Activated gamma-delta T cell treated with Interleukin-2 at 50 U/mL for 16 hours (primary cell): ENCODE data around the gene IL16.

ENCODE experiments used
- DNase-seq: peaks from one replicate; pipeline ENCODE4 v3.0.0-alpha.2; 2020

Gene IL16

DNA sequence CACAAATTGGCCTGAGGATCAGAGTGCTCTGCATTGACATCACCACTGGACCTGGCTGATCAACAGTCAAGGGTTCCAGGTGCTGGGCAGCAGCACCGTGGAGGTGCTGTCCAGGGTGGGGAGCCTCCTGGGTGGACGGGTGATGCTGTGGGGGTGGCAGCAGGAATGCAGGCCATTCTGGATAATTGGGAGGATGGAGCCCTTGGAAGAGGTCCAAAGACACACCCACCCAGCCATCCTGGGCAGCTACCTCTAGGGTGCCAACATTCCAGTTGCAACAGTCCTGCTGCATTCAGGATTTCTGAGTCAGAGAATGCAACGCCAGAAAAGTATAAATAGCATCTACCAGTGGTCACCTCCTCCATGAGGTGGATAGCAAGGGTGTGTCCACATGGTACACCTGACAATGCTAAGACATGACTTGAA lies 100.5 kb downstream of the IL16 start:
- DNase-seq = no peak

DNA sequence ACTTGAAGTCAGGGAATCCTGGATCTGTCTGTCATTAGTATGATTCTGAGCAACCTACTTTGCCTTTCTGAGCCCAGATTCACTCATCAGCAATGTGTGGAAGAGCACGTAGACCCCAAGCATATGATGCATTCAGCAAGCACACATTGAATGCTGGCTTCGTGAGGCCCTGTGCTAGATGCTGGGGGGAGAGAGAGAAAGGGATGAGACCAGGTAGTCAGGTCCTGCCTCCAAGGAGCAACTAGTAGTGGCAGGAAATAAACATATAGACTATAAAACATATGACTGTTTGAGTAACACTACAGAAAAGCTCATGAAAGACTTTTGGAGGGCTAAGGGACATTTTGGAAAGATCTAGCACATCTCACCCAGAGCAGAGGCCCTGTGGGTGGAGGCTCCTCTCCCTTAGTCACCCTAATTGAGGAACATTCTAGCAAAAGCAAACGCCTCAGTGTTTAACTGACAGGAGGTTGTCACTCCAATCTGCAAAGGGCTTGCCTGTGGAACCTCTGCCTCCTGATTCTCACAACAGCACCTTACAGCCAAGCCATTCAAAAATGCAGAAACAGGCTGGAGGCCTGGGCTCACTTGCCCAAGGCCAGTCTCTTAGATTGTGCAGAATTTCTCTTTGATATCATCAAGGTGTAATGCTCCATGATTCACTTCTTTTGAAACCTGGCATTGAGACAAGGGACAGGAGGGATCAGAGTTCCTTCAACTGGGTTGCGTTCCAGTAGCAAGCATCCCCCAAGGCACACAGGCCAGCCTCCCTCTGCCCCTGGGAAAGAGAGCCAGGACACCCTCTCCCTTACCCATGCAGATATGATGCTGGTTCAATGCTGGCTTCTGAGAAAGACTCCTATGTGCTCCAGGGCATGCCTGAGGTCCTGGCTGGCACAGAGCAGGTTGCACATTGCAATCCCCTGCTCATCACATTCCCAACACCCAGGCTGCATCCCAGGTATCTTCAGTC lies 101.2 kb downstream of the IL16 start:
- no peak for DNase-seq

DNA sequence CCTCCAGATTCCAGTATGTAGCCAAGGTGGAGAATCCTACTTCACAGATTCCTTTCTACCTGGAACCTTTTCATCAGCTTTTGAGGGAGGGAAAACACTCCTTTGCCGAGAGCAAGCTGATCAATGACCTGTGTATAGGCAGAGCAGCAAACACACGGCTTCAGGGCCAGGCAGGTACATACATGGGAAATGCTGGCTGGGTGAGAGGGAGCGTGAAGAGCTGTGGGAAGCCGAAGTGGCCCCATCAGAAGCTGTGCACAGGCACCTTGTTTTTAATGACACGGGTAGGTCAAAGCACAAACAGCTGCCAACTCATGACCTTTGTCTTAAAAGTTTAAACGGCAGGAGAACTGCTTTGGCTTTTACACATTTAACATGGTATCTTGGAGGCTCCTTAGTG lies 101.9 kb downstream of the IL16 start:
- no peak for DNase-seq

DNA sequence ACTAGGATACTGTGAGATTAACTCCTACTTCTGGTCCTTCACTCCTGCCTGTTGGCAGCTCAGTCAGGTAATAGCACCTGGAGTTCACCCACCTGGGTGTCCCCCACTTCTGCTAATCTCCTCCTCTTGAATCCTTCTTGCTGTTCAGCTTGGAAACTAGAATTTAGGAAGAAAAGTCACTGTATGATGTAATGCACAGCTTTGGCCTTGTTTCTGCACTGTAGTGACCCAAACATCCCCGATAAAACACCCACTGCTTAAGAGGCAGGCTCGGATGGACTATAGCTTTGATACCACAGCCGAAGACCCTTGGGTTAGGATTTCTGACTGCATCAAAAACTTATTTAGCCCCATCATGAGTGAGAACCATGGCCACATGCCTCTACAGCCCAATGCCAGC lies 102.5 kb downstream of the IL16 start:
- no peak for DNase-seq

DNA sequence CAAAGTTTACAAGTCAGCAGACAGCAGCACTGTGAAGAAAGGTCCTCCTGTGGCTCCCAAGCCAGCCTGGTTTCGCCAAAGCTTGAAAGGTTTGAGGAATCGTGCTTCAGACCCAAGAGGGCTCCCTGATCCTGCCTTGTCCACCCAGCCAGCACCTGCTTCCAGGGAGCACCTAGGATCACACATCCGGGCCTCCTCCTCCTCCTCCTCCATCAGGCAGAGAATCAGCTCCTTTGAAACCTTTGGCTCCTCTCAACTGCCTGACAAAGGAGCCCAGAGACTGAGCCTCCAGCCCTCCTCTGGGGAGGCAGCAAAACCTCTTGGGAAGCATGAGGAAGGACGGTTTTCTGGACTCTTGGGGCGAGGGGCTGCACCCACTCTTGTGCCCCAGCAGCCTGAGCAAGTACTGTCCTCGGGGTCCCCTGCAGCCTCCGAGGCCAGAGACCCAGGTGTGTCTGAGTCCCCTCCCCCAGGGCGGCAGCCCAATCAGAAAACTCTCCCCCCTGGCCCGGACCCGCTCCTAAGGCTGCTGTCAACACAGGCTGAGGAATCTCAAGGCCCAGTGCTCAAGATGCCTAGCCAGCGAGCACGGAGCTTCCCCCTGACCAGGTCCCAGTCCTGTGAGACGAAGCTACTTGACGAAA lies 103.1 kb downstream of the IL16 start:
- no peak for DNase-seq

DNA sequence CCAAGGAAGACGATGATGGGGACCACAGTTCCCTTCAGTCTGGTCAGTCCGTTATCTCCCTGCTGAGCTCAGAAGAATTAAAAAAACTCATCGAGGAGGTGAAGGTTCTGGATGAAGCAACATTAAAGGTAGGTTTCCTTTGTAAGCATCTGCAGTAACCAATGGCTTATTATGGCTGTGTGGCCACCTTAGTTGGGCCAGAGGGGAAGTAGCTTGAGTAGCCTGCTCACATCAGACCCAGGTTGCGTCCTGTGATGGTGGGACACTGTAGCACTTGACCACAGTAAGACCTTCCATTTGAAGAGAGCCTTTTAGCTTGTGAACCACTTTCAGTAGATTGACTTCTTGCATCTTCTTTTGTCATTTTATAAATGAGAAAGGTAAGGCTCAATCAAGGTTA lies 104.7 kb downstream of the IL16 start:
- DNase-seq = no peak

DNA sequence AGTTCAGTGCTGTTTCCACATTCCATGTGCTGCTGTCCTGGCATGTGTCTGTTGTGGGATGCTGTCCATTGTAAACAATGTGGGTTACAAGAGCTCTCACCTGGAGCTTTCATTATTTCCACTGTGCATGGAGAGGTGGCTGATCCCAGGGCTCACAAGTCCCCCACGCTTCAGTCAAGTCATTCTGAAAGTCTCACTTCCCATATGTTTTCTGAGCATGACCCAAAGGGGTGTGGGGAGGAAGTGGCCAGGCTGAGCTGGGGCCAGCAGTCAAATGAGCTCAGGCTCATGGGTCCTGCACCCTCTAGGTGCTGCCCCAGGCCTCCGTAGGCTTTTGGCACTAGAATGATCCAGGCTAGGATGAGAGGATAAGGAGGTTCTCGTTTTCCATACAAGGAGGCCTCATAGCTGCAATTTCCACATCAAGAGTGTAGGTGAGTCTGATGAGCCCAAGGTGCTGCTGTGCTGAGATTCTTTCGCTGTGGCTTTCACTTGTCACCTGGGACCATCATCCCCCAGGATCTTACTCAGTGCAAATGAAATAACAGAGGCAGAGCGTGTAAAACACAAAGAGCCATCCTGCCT lies 105.2 kb downstream of the IL16 start:
- no peak for DNase-seq

DNA sequence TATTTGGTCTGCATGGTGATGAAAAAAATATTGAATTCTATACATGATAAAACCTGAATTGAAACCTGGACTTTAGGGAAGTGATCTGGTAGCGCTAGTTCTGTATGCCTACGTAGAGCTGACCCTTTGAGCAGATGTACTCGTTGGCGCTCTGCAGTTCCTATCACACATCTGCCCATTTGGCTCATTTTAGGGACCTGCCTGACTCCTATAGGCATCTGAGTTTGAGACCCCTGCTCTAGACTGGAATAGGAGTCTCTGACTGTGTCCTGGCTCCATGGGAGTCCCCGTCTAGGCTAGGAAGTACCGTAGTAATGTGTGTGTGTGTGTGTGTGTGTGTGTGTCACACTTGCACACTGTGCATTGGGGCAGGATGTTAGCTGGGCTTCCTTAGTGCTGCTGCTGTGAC lies 106.0 kb downstream of the IL16 start:
- peak; percentile 16 for DNase-seq

DNA sequence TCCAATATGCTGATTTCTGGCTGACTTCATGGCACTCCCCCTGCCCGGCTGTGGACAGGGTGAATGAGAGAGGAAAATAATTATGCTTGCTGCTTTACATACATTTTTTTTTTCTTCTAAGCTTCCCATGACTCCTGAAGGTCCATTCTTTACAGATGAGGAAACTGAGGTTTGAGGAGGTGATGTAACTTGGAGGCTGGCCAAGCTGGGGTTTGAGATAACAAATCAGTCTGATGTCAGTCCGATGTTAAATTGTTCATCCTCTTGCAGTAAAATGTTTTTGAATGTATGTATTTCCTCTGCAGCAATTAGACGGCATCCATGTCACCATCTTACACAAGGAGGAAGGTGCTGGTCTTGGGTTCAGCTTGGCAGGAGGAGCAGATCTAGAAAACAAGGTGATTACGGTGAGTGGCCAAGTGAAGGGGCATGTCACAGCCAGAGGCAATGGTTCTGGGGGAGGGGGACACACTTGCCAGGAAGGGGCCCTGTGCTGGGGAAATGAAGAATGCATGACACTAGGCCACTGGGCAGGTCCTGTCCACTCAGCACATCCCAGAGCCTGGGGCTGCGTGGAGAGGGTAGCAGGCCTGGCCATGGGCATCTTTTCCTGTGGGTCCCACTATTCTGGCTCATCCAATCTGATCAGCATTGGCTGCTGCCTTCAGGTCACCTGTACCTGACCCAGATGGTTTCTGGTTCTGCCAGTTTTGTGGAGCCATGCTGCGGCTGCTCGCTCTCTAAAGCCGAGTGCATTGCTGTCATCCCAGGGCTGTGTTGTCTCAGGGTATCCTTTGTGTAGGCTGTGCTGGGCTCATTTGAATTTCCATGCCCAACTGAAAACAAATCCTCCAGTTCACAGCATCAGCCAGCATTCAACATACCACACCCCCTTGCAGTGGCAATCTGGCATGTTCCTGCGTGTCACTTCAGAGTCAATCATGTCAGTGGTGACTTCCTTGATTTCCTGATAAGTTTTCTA lies 106.9 kb downstream of the IL16 start:
- DNase-seq = no peak

DNA sequence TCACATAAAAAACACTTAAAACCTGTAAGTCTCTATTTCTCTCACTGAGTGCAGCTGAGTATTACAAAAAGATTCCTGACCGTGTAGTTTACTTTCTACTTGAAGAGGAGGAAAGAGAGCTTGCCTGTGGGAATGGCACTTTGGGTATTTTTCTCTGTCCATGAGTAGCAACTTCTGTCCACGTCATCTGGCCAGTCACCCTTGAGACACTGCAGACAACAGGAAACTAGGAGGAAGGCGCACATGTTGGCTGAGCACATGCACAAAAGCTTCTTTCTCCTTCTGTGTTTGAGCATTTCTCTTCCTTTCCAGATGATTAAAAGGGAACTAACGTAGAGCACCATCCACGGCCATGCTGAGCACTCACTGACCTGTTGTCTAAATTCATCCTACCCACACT lies 107.5 kb downstream of the IL16 start:
- no peak for DNase-seq

DNA sequence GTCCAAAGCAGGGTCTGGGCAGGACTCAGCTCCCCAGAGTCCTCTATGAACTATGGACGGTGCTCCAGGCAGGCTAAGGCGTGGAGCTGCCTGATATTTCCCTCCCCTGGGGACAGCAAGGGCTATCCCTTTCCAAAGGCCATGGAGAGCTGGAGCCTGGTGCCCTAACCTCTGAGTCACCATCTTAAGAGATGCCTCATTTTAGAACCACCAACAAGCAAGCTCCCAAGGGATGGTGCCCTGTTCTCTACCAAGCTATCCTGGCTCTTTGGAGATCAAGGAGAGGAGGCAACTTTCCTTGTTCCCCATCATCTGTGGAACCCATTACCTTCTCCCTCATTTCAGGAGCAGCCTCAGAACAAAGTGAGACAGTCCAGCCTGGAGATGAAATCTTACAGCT lies 111.6 kb downstream of the IL16 start:
- no peak for DNase-seq

DNA sequence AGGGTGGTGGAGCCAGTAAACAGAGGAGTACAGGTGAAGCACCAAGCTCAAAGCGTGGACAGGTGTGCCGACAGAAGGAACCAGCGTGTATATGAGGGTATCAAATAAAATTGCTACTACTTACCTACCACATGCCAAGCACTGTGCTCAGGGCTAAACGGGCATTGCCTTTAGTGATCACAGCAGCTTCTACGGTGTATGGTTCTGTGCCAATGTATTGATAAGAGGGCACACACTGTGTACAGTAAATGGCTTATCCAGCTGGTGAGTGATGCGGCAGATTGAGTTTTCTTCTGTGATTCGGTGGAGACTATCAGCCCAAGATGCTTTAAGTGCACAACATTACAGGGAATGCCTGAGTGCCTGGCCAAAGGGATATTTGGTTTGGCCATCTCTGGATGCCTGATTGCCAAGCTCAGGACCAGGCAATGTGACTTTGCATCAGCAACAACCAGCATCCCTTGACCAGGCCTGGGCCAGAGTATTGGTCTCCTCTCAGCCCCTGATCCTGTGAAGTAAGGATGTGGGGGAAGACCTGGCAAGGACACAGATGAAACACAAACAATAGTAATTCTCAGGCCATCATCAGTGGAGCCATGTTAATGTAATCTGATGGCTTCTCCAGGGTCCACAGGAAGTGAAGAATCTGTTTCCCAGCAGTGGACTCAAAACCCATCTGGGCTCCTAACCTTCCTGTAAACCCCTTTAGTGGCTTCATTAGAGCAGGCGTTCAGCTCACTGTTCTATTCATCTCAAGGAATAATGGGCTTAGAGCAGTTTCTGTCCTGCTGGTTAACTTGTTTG lies 113.2 kb downstream of the IL16 start:
- DNase-seq = no peak

DNA sequence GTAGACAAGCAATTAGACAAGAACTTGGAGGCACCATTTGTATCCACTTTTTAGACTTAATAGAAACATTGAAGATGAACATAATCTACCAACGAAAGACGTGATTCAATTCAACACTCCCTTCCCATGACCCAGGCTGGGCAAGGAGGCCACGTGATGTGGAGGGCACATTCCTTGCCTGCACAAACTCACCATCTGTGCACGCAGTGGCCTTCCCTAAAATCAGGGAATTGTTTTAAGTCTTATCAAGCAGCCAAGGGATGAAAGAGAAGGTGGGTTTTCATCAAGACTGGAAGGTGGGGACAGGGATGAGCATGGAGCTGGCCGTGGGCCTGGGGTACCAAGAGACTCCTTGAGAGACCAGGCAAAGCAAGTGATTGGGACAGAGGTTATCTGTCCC lies 113.8 kb downstream of the IL16 start:
- no peak for DNase-seq

DNA sequence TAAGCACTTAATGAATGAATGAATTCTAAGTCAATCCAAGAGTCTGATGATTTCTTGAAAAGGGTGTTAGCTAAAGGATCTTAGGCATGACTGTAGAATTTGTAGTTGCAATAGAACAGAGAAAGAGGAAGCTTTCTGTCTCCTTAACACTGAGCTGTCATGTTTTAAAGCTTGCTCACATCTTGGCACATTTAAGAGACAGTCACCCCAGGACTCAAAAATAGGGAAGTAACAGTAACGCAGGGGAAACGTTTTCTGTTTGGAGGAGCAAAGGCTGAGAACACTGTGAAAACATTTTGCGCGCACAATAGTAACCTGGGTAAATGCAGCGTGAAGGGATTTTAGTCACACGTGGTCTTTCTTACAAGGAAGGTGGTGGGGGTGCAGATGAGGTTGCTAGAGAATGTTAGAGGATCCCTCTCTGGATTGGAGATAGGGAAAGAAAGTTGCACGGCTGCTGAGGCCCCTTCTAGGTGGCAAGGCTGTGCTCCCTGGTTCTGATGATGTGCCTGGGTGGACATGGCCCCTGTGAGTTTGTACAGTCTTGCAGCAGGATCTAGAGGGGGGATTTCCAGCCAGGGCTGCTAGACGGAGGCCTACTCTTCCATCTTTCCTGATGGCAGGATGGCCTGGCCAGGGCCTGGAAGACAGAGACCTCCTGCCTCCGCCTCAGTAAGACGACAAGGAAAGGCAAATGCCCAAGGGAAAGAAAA lies 115.2 kb downstream of the IL16 start:
- DNase-seq = no peak

DNA sequence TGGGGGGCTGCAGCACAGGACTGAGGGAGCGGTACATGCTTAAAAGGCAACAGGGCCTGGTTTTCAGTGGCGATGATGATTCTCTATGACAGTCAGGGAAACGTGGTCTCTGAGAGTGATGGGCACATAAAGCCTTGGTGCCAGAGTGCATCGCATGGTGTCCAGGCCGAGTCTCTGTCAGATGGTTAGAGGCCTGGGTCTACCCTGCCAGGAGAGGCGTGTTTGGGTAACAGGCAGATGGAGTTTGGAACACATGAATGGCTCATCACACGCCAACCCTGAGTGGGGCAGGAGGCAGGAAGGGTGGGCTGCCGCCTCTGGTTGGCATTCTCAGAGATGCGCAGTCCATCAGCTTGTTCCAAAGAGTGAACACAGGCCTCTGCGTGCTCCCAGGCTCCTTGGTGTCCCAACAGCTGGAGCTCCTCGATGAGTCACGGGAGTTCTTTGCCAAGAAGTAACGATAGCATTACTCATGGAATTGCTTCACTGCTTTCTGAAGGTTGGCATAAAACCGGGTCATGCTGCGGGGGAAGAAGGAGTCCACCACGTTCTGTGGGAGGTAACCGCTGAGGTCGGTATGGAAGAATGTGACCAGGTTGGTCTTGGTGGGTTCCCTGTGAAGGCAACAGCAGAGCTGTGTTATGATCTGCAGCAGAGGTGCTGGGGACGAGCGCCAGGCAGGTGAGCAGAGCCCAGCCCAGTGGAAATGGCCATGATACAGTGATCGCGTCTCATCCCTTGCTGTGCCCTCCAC lies 116.3 kb downstream of the IL16 start:
- no peak for DNase-seq

DNA sequence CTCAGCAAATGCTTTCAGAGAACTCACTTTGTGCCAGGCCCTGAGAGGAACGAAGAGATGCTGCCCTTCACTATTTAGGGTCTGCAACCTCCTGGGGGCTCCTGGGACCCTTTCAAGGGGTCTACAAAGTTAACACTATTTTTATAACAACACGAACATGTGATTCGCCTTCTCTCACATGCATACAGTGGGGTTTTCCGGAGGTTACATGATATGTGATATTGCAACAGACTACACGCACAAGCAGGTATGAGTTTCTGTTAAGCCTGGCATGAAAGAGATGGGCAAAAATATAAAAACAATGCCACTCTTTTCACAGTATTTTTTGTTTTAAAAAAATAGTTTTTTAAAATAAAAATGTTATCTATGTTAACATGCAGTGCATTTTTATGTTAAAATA lies 117.0 kb downstream of the IL16 start:
- no peak for DNase-seq

DNA sequence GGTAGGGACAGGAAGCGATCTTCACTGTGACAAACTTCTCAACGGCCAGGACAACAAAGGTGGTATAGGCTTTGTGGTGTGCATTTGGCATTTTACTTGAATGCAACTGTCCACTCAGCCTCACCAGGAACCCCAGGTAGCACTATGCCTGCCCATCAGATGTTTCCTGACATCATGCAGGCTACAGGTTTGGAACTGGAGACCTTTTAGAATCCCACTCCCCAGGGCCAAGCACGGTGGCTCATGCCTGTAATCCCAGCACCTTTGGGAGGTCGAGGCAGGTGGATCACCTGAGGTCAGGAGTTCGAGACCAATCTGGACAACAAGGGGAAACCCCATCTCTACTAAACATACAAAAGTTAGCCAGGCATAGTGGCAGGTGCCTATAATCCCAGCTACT lies 117.7 kb downstream of the IL16 start:
- no peak for DNase-seq

DNA sequence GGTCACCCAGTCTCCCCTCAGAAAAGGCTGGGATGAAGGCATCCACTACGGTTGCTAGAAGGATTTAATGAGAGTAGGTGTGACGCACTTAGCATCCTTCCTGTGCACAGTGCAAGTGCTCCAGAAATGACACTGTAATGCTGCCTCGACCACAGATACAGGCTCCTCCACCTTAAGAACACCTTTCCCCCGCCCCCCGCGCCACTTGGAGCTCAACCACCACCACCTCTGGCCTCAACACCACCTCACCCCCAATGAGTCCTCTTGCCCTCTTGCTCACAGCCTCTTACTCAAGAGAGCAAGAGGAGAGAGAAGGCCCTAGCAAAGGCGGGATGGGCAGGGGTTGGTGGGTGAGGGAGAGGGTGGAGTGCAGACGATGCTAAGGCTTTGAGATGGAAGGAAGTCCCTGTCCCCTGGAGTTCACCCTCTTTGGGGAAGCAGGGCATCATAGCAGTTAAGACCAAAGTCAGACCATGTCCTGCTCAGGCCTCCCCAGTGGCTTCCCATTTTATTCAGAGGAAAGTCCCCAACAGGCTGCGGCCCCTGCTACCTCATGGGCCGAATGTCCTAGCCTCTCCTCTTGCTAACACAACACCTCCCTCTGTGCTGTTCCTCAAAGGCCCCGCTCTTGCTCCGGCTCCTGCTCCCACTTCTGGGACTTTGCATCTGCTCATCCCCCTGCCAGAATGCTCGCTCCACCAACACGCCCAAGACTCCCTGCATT lies 118.9 kb downstream of the IL16 start:
- DNase-seq = peak; percentile 45

DNA sequence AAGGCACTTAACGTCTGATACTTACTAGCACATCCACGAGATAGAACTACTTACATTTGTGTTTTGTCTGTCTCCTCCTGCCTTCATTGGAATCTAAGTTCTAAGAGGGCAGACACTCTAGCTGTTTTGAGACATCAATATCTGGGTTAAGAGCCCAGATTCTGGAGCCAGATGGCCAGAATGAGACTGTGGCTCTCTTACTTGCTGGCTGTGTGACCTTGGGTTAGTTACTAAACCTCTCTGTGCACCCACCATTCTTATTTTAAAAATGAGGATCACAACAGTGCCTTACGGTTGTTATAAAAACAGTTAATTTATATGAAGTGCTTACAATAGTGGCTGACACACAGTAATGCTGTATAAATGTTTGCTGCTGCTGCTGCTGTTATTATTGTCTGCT lies 119.6 kb downstream of the IL16 start:
- no peak for DNase-seq

DNA sequence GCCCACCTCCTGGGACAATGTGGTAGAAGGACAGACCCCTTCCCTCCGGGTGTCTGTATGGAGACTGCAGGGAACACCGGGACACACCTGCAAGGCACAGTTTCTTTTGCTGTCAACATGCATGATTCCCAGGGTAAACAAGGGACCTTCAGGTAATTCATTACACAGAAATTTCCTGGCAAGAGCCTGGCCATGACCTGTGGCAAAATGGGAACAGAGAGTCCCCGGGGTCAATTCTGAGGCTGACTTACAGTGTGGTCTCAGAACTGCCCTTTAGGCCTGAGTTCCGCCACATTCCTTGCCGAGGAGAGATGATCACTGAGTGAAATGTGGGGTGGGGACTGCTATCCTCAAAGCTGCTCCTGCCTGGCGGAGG lies 121.0 kb downstream of the IL16 start:
- DNase-seq = no peak
